ENCODE measurements around the gene ST6GAL1.
A peak's percentile ranks its signal among the peaks of the same experiment; 100 is the strongest.

ST6GAL1 gene

GRCh38 chr3:187088701-187089100 is 158.4 kb downstream of the ST6GAL1 start:
- H3K27me3 ChIP-seq (replicated peaks) = no peaks in the 10 kb centered on the region
- no peak for TF ChIP-seq CTCF (IDR thresholded peaks at IDR 0.05; ENCODE audit: low read depth, low read length, missing control alignments)
- no peak overlapping the region for H3K4me3 ChIP-seq (ENCODE audit: low read depth, low read length)

GRCh38 chr3:187093320-187093719 is 163.0 kb downstream of the ST6GAL1 start:
- Histone ChIP-seq H3K4me3 (ENCODE audit: low read depth, low read length) (no peak overlapping the region), H3K27me3 (replicated peaks) (no peaks in the 10 kb centered on the region), H3K27ac (no peak overlapping the region), H3K36me3 (replicated peaks) (no peaks in the 10 kb centered on the region)
- in situ Hi-C loops (cut with HindIII; ENCODE audit: low pct_ligation_motif_present, low sequenced_read_pairs) = no loop called here
- no peak for TF ChIP-seq CTCF (IDR thresholded peaks at IDR 0.05; ENCODE audit: low read depth, low read length, missing control alignments)
- no peak for DNase-seq

More at GRCh38 chr3:187088701-187089100, 158.4 kb downstream of the ST6GAL1 start:
- no peak for DNase-seq
- in situ Hi-C loops (cut with HindIII; ENCODE audit: low pct_ligation_motif_present, low sequenced_read_pairs) = no loop called here
- Histone ChIP-seq H3K36me3 (replicated peaks) (no peaks in the 10 kb centered on the region), H3K27ac (no peak overlapping the region)

GRCh38 chr3:187098923-187099512 is 168.7 kb downstream of the ST6GAL1 start:
- Histone ChIP-seq H3K4me3 (ENCODE audit: low read depth, low read length) (no peak overlapping the region), H3K36me3 (replicated peaks) (no peaks in the 10 kb centered on the region), H3K27me3 (replicated peaks) (no peaks in the 10 kb centered on the region), H3K27ac (no peak overlapping the region)
- DNase-seq = no peak
- in situ Hi-C loops (cut with HindIII; ENCODE audit: low pct_ligation_motif_present, low sequenced_read_pairs) = no loop called here
- no peak for TF ChIP-seq CTCF (IDR thresholded peaks at IDR 0.05; ENCODE audit: low read depth, low read length, missing control alignments)

DNA sequence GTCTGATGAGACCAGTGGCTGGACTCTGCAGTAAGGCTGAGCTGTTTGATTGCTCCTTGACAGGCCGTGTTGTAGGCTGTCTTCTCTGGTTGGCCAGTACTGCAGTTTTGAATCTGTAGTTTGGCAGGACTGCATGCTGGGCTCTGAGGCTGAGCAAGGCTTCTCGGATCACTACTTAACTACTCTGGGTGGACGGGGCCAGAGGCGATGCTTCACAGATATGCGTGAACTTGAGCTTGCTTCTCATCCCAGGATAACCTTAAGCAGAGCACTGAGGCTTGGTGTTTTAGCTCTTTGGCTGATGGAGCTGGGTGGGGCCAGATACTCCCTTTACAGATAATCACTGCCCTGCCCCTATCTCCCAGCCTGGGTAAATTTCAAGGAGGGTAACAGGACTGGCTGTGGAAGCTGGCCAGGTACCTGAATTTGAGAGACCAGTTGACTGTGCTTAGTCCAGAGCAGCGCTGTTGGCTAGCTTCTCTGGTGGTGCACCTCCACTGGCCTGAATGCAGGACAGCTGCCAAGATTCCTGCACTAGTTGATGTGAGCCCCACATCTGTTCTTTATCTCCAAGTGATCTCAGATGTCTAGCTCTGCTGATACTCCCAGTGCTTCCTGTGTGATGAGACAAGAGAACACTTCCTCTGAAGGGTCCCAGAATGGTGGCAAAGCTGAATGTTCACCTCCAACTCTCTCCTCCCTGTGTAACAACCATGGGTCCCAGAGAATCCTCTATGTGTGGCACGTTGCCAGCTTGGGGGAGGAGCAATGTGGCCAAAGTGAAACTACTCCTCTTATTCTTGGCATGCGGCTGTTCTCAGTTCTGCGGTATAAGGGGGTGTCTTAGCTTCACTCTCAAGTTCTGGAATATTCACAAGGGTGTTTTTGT is 171.1 kb downstream of the ST6GAL1 start:
- H3K4me3 ChIP-seq (ENCODE audit: low read depth, low read length) = peak overlapping the region; percentile 34
- H3K27me3 ChIP-seq (replicated peaks) = no peaks in the 10 kb centered on the region
- TF ChIP-seq CTCF (IDR thresholded peaks at IDR 0.05; ENCODE audit: low read depth, low read length, missing control alignments) = no peak
- DNase-seq = peak; percentile 81
- in situ Hi-C loops (cut with HindIII; ENCODE audit: low pct_ligation_motif_present, low sequenced_read_pairs) = no loop called here
- peak overlapping the region; percentile 82 for H3K27ac ChIP-seq
- no peaks in the 10 kb centered on the region for H3K36me3 ChIP-seq (replicated peaks)

DNA sequence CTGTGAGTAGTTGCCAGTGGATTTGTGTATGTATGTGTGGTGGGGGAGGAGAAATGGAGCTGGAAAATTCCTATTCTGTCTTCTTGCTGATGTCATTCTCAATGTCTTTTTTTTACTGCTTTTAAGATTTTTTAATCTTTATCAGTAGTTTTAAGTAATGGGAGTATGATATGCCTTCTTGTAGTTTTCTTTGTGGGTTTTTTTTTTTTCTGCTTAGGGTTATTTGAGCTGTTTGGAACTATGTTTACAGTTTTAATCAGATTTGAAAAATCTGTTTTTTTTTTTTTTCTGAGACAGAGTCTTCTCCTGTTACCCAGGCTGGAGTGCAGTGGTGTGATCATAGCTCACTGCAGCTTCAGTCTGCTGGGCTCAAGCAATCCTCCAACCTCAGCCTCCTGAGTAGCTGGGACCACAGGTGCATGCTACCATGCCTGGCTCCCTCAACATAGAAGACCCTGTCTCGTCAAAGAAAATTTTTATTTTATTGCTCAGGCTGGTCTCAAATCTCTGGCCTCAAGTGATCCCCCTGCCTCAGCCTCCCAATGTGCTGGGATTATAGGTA is 171.8 kb downstream of the ST6GAL1 start:
- Histone ChIP-seq H3K4me3 (ENCODE audit: low read depth, low read length) (peak overlapping the region; percentile 34), H3K27me3 (replicated peaks) (no peaks in the 10 kb centered on the region), H3K36me3 (replicated peaks) (no peaks in the 10 kb centered on the region), H3K27ac (peak overlapping the region; percentile 82)
- in situ Hi-C loops (cut with HindIII; ENCODE audit: low pct_ligation_motif_present, low sequenced_read_pairs) = no loop called here
- peak; percentile 17 for DNase-seq
- TF ChIP-seq CTCF (IDR thresholded peaks at IDR 0.05; ENCODE audit: low read depth, low read length, missing control alignments) = no peak
